ENCODE results near the gene TAPBP.

- TF ChIP-seq CEBPB (tag; IDR thresholded peaks at IDR 0.05) (no peak), SMAD3 (CRISPR knock-in tag; conservative IDR thresholded peaks at IDR 0.05) (no peak), RAD21 (CRISPR knock-in tag; conservative IDR thresholded peaks at IDR 0.05 in 1 of 2, IDR thresholded peaks at IDR 0.05 in 1 of 2) (no peak), KLF13 (tag; IDR thresholded peaks at IDR 0.05; ENCODE audit: borderline replicate concordance, low read depth) (no peak), MEIS2 (IDR thresholded peaks at IDR 0.05; ENCODE audit: partially characterized antibody) (no peak), CTCF (IDR thresholded peaks at IDR 0.05 in 2 of 3, conservative IDR thresholded peaks at IDR 0.05 in 1 of 3; ENCODE audit: insufficient read depth in 2 of 3, low read depth in 1 of 3, low read length in 3 of 3) (no peak), E2F5 (CRISPR knock-in tag; IDR thresholded peaks at IDR 0.05) (no peak), TEAD1 (CRISPR knock-in tag; IDR thresholded peaks at IDR 0.05) (no peak)
- TF ChIP-seq, protein P1, sequence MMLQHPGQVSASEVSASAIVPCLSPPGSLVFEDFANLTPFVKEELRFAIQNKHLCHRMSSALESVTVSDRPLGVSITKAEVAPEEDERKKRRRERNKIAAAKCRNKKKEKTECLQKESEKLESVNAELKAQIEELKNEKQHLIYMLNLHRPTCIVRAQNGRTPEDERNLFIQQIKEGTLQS (IDR thresholded peaks at IDR 0.05) = no peak
- TF ChIP-seq, protein P1 (CRISPR knock-in tag; conservative IDR thresholded peaks at IDR 0.05) = no peak
- TF ChIP-seq, protein P2, sequence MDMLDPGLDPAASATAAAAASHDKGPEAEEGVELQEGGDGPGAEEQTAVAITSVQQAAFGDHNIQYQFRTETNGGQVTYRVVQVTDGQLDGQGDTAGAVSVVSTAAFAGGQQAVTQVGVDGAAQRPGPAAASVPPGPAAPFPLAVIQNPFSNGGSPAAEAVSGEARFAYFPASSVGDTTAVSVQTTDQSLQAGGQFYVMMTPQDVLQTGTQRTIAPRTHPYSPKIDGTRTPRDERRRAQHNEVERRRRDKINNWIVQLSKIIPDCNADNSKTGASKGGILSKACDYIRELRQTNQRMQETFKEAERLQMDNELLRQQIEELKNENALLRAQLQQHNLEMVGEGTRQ (CRISPR knock-in tag; IDR thresholded peaks at IDR 0.05) = no peak
Observed at GRCh38 chr6:33333666-33334065, 19.8 kb upstream of the TAPBP start.

All from K562 (cell line).